ENCODE measurements around the gene CLSTN2.

The CLSTN2 gene

DNA sequence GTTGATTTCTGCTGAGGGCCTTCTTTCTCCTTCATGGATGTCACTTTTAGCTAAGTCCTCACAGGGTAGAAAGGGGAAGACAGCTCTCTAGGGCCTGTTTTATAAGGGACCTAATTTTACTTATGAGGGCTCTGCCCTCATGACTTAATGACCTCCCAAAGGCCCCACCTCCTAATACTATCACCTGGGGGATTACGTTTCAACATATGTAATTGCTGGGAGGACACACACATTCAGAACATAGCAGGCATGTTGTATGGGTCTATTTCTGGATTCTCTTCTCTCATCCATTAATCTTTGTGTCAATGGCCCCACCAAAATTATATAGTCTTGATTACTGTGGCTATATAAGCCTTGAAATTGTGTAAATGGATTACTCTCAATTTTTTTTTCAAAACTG is 255.0 kb downstream of the CLSTN2 start:
- H3K27ac ChIP-seq (ENCODE audit: insufficient read depth, low read length, poor library complexity, severe bottlenecking): no peak overlapping the region
- H3K4me1 ChIP-seq (ENCODE audit: control insufficient read depth, insufficient read depth, low read length, poor library complexity, severe bottlenecking): no peaks in the 10 kb centered on the region
- no peaks in the 10 kb centered on the region for H3K27me3 ChIP-seq (replicated peaks; ENCODE audit: control insufficient read depth, insufficient read depth, low read length, poor library complexity, severe bottlenecking)
- H3K4me3 ChIP-seq (ENCODE audit: insufficient read depth, low read depth, low read length, poor library complexity, severe bottlenecking): no peak overlapping the region
- no peaks in the 10 kb centered on the region for H3K9me3 ChIP-seq (ENCODE audit: control insufficient read depth, low read length)
- DNase-seq: no peak
- no peaks in the 10 kb centered on the region for H3K36me3 ChIP-seq (ENCODE audit: control insufficient read depth, insufficient read depth, low read length)

DNA sequence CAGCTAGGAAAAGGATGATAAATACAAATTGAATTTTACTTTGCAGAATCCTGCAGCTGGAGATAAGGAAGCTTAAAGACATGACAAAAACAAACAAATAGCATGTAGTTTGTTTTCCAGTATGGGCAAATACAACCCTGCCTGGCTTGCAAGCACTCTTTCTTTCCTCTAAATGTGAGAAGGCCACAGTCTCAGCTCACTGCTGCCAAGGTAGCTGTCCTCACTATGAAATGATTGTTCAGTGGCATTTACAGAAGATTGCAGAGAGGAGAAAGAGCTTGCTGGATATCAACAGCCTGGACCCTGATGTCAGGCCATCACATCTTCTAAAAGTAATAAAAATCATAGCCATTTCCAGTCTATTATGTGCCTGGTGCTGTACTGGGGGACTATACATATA is 262.0 kb downstream of the CLSTN2 start:
- no peak for DNase-seq
- Histone ChIP-seq H3K4me1 (ENCODE audit: control insufficient read depth, insufficient read depth, low read length, poor library complexity, severe bottlenecking) (no peaks in the 10 kb centered on the region), H3K36me3 (ENCODE audit: control insufficient read depth, insufficient read depth, low read length) (no peaks in the 10 kb centered on the region), H3K4me3 (ENCODE audit: insufficient read depth, low read depth, low read length, poor library complexity, severe bottlenecking) (no peak overlapping the region), H3K27ac (ENCODE audit: insufficient read depth, low read length, poor library complexity, severe bottlenecking) (no peak overlapping the region), H3K9me3 (ENCODE audit: control insufficient read depth, low read length) (no peaks in the 10 kb centered on the region), H3K27me3 (replicated peaks; ENCODE audit: control insufficient read depth, insufficient read depth, low read length, poor library complexity, severe bottlenecking) (no peaks in the 10 kb centered on the region)

GRCh38 chr3:140198242-140198641 is 263.3 kb downstream of the CLSTN2 start:
- H3K4me1 ChIP-seq (ENCODE audit: control insufficient read depth, insufficient read depth, low read length, poor library complexity, severe bottlenecking): no peaks in the 10 kb centered on the region
- H3K27ac ChIP-seq (ENCODE audit: insufficient read depth, low read length, poor library complexity, severe bottlenecking): no peak overlapping the region
- no peaks in the 10 kb centered on the region for H3K36me3 ChIP-seq (ENCODE audit: control insufficient read depth, insufficient read depth, low read length)
- no peak overlapping the region for H3K4me3 ChIP-seq (ENCODE audit: insufficient read depth, low read depth, low read length, poor library complexity, severe bottlenecking)
- H3K9me3 ChIP-seq (ENCODE audit: control insufficient read depth, low read length): no peaks in the 10 kb centered on the region
- no peak for DNase-seq
- H3K27me3 ChIP-seq (replicated peaks; ENCODE audit: control insufficient read depth, insufficient read depth, low read length, poor library complexity, severe bottlenecking): no peaks in the 10 kb centered on the region

DNA sequence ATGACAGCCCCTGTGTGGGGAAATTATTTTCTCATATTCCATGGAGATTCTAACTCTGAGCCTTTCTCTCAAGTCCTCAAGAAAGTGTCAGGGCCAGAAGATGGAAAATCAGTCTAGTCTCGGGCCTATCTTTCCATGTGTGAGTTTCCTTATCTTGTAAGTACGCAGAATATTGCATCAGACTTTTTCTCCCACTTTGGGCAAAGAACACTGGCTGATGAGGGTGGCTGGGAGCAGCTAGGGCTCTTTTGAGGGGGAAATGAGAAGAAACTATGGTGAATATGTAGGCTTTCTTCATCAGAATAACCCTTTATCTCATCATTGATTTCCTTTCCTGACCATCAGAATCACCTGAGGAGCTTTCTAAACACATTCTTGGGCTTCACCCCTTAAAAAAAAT is 264.0 kb downstream of the CLSTN2 start:
- Histone ChIP-seq H3K9me3 (ENCODE audit: control insufficient read depth, low read length) (no peaks in the 10 kb centered on the region), H3K27me3 (replicated peaks; ENCODE audit: control insufficient read depth, insufficient read depth, low read length, poor library complexity, severe bottlenecking) (no peaks in the 10 kb centered on the region), H3K27ac (ENCODE audit: insufficient read depth, low read length, poor library complexity, severe bottlenecking) (no peak overlapping the region), H3K4me3 (ENCODE audit: insufficient read depth, low read depth, low read length, poor library complexity, severe bottlenecking) (no peak overlapping the region), H3K36me3 (ENCODE audit: control insufficient read depth, insufficient read depth, low read length) (no peaks in the 10 kb centered on the region), H3K4me1 (ENCODE audit: control insufficient read depth, insufficient read depth, low read length, poor library complexity, severe bottlenecking) (no peaks in the 10 kb centered on the region)
- no peak for DNase-seq

- no peak overlapping the region for H3K27ac ChIP-seq (ENCODE audit: insufficient read depth, low read length, poor library complexity, severe bottlenecking)
- no peak for DNase-seq
- H3K9me3 ChIP-seq (ENCODE audit: control insufficient read depth, low read length): no peaks in the 10 kb centered on the region
- no peaks in the 10 kb centered on the region for H3K4me1 ChIP-seq (ENCODE audit: control insufficient read depth, insufficient read depth, low read length, poor library complexity, severe bottlenecking)
- no peaks in the 10 kb centered on the region for H3K27me3 ChIP-seq (replicated peaks; ENCODE audit: control insufficient read depth, insufficient read depth, low read length, poor library complexity, severe bottlenecking)
- H3K4me3 ChIP-seq (ENCODE audit: insufficient read depth, low read depth, low read length, poor library complexity, severe bottlenecking): no peak overlapping the region
- H3K36me3 ChIP-seq (ENCODE audit: control insufficient read depth, insufficient read depth, low read length): no peaks in the 10 kb centered on the region
These were observed 264.8 kb downstream of the CLSTN2 start for GRCh38 chr3:140199743-140200142.

GRCh38 chr3:140203510-140203909 is 268.5 kb downstream of the CLSTN2 start:
- no peak for DNase-seq

DNA sequence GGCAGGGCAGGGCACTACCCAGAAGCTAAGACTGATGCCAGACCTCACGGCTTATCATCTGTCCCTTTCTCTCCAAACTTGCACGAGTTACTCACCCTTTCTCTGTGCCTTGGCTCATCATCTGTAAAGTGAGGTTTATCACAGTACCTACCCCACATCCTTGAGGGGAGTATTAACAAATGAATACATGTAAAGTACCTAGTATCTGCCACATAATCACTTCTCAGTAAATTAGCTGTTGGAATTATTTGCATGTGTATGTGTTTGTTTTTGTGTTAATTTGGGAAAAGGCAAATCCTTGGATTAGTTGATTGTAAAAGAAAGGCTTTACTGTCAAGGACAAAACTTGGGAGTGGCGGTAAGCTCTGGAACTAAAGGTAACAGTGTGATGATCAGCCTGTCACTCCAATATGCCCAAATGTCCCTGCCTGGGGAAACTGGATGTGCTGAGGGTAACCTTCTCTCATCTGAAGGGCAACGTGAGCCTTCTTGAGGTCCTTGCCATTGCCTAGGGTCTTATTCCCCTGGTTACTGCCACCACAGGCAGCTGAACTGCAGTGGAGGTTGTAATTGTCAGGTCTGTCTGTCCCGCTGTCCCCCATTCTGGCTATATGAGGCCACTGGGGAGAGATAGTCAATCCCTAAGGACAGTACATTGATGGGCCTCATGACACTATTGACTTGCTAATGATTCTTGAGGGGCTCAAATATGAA is 269.4 kb downstream of the CLSTN2 start:
- DNase-seq: no peak
- H3K4me3 ChIP-seq (ENCODE audit: insufficient read depth, low read depth, low read length, poor library complexity, severe bottlenecking): no peak overlapping the region
- H3K27me3 ChIP-seq (replicated peaks; ENCODE audit: control insufficient read depth, insufficient read depth, low read length, poor library complexity, severe bottlenecking): no peaks in the 10 kb centered on the region
- H3K27ac ChIP-seq (ENCODE audit: insufficient read depth, low read length, poor library complexity, severe bottlenecking): no peak overlapping the region
- no peaks in the 10 kb centered on the region for H3K36me3 ChIP-seq (ENCODE audit: control insufficient read depth, insufficient read depth, low read length)
- no peaks in the 10 kb centered on the region for H3K9me3 ChIP-seq (ENCODE audit: control insufficient read depth, low read length)
- no peaks in the 10 kb centered on the region for H3K4me1 ChIP-seq (ENCODE audit: control insufficient read depth, insufficient read depth, low read length, poor library complexity, severe bottlenecking)

More at GRCh38 chr3:140203510-140203909, 268.5 kb downstream of the CLSTN2 start:
- Histone ChIP-seq H3K9me3 (ENCODE audit: control insufficient read depth, low read length) (no peaks in the 10 kb centered on the region), H3K4me3 (ENCODE audit: insufficient read depth, low read depth, low read length, poor library complexity, severe bottlenecking) (no peak overlapping the region), H3K36me3 (ENCODE audit: control insufficient read depth, insufficient read depth, low read length) (no peaks in the 10 kb centered on the region), H3K27ac (ENCODE audit: insufficient read depth, low read length, poor library complexity, severe bottlenecking) (no peak overlapping the region), H3K27me3 (replicated peaks; ENCODE audit: control insufficient read depth, insufficient read depth, low read length, poor library complexity, severe bottlenecking) (no peaks in the 10 kb centered on the region), H3K4me1 (ENCODE audit: control insufficient read depth, insufficient read depth, low read length, poor library complexity, severe bottlenecking) (no peaks in the 10 kb centered on the region)

- H3K4me1 ChIP-seq (ENCODE audit: control insufficient read depth, insufficient read depth, low read length, poor library complexity, severe bottlenecking): no peaks in the 10 kb centered on the region
- H3K9me3 ChIP-seq (ENCODE audit: control insufficient read depth, low read length): no peaks in the 10 kb centered on the region
- no peak for DNase-seq
- H3K27ac ChIP-seq (ENCODE audit: insufficient read depth, low read length, poor library complexity, severe bottlenecking): no peak overlapping the region
- no peaks in the 10 kb centered on the region for H3K27me3 ChIP-seq (replicated peaks; ENCODE audit: control insufficient read depth, insufficient read depth, low read length, poor library complexity, severe bottlenecking)
- H3K4me3 ChIP-seq (ENCODE audit: insufficient read depth, low read depth, low read length, poor library complexity, severe bottlenecking): no peak overlapping the region
- no peaks in the 10 kb centered on the region for H3K36me3 ChIP-seq (ENCODE audit: control insufficient read depth, insufficient read depth, low read length)
These were observed 270.6 kb downstream of the CLSTN2 start for GRCh38 chr3:140205598-140205997.

DNA sequence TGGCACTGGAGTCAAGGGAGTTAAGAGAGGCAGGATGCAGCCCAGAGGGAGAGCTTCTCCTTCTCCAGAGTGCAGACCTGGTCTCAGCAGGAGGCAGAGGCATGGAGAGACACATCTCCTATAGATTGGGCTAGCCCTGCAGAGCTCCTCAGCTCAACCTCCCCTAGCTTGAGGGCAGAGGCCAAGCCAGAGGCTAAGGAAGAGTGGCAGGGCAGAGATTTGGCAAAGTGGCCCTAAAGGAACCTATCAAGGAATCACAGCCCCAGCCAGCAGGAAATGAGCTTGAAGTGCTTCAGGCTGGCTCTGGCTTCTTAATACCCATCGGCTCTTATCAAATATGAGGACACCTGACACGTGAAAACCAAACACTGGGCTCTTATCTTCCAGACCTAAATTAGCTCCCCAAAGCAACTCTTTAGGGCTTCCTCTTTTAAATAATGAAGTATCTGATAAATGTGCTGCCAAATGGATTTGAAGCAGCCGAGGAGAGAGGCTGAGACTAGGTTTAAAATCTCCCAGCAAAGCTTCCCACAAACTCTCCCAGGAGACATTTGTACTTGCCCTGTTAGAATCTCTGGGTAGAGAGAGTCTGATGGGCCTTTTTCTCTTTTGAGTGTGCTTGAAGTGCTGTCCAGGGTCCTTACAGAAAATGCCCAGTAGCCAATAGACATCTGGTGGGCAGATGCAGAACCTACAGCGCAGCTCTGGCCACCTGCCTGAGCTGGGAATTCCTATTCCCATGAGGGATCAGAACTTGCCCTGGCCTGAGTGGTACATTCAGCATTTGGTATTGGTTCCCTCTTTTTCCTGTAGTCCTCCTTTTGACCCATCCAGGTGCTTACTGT is 271.4 kb downstream of the CLSTN2 start:
- Histone ChIP-seq H3K4me3 (ENCODE audit: insufficient read depth, low read depth, low read length, poor library complexity, severe bottlenecking) (no peak overlapping the region), H3K27me3 (replicated peaks; ENCODE audit: control insufficient read depth, insufficient read depth, low read length, poor library complexity, severe bottlenecking) (no peaks in the 10 kb centered on the region), H3K4me1 (ENCODE audit: control insufficient read depth, insufficient read depth, low read length, poor library complexity, severe bottlenecking) (no peaks in the 10 kb centered on the region), H3K9me3 (ENCODE audit: control insufficient read depth, low read length) (no peaks in the 10 kb centered on the region), H3K27ac (ENCODE audit: insufficient read depth, low read length, poor library complexity, severe bottlenecking) (no peak overlapping the region), H3K36me3 (ENCODE audit: control insufficient read depth, insufficient read depth, low read length) (no peaks in the 10 kb centered on the region)
- no peak for DNase-seq

GRCh38 chr3:140207541-140207940 is 272.6 kb downstream of the CLSTN2 start:
- Histone ChIP-seq H3K36me3 (ENCODE audit: control insufficient read depth, insufficient read depth, low read length) (no peaks in the 10 kb centered on the region), H3K27ac (ENCODE audit: insufficient read depth, low read length, poor library complexity, severe bottlenecking) (no peak overlapping the region), H3K27me3 (replicated peaks; ENCODE audit: control insufficient read depth, insufficient read depth, low read length, poor library complexity, severe bottlenecking) (no peaks in the 10 kb centered on the region), H3K4me3 (ENCODE audit: insufficient read depth, low read depth, low read length, poor library complexity, severe bottlenecking) (no peak overlapping the region), H3K9me3 (ENCODE audit: control insufficient read depth, low read length) (no peaks in the 10 kb centered on the region), H3K4me1 (ENCODE audit: control insufficient read depth, insufficient read depth, low read length, poor library complexity, severe bottlenecking) (no peaks in the 10 kb centered on the region)
- DNase-seq: no peak
